GM19397 (cell line): ENCODE data around the gene AARSD1.
"Not testable (repeated sequence)": the region's sequence is repeated elsewhere in the genome, so short reads cannot be mapped to it uniquely, and the experiment has no call there.

Experiments used
- ATAC-seq: cut with Tn5 transposase; IDR thresholded peaks from one replicate; pipeline ENCODE4 v1.9.1; 2021; ENCODE audit warnings: mild to moderate bottlenecking, moderate library complexity; ENCODE audit not compliant: unreplicated experiment

AARSD1 gene

GRCh38 chr17:42922294-42922693 is 42.0 kb downstream of the AARSD1 start:
- no peak for ATAC-seq

- no peak for ATAC-seq
These were observed 43.3 kb downstream of the AARSD1 start for GRCh38 chr17:42920922-42921321.

- no peak for ATAC-seq
These were observed 44.0 kb downstream of the AARSD1 start for GRCh38 chr17:42920106-42920900.

GRCh38 chr17:42919522-42920077 is 44.7 kb downstream of the AARSD1 start:
- not testable (repeated sequence) for ATAC-seq

- no peak for ATAC-seq
These were observed 45.2 kb downstream of the AARSD1 start for GRCh38 chr17:42918902-42919521.

GRCh38 chr17:42917236-42917603 is 47.0 kb downstream of the AARSD1 start:
- ATAC-seq: no peak

GRCh38 chr17:42916388-42917235 is 47.6 kb downstream of the AARSD1 start:
- ATAC-seq: not testable (repeated sequence)

GRCh38 chr17:42915288-42915687 is 49.0 kb downstream of the AARSD1 start:
- not testable (repeated sequence) for ATAC-seq

- ATAC-seq: no peak
These were observed 50.2 kb downstream of the AARSD1 start for GRCh38 chr17:42913981-42914617.

- no peak for ATAC-seq
These were observed 50.7 kb downstream of the AARSD1 start for GRCh38 chr17:42913522-42913921.

- ATAC-seq: no peak
These were observed 55.2 kb downstream of the AARSD1 start for GRCh38 chr17:42908872-42909700.

- ATAC-seq: no peak
These were observed 57.3 kb downstream of the AARSD1 start for GRCh38 chr17:42906772-42907446.

- ATAC-seq: no peak
These were observed 60.2 kb downstream of the AARSD1 start for GRCh38 chr17:42904110-42904469.

- ATAC-seq: no peak
These were observed 62.6 kb downstream of the AARSD1 start for GRCh38 chr17:42901535-42902229.
